Upper lobe of right lung (tissue), 1 donor: ENCODE measurements around the gene PTPRU. TPM values are rescaled to one million over a fixed set of nuclear protein-coding genes. Genes with fewer than 3 reads are reported as not detected.

ENCODE experiments used
- ATAC-seq: fragments of 200-7000 bp; cut with Tn5 transposase; one replicate; pipeline ENCODE4 v1.9.1; 2020; ENCODE audit warnings: mild to moderate bottlenecking, moderate library complexity
- DNase-seq: peaks from one replicate; pipeline ENCODE4 v3.0.0-alpha.2; 2020
- H3K27ac ChIP-seq: fragments of 200-600 bp; one replicate; pipeline ENCODE4 v1.8.0; 2022
- H3K27me3 ChIP-seq: fragments of 200-600 bp; one replicate; pipeline ENCODE4 v1.8.0; 2022; ENCODE audit warnings: mild to moderate bottlenecking
- H3K36me3 ChIP-seq: fragments of 200-600 bp; one replicate; pipeline ENCODE4 v1.8.0; 2022
- H3K4me1 ChIP-seq: fragments of 200-600 bp; one replicate; pipeline ENCODE4 v1.8.0; 2022
- H3K4me3 ChIP-seq: fragments of 200-600 bp; one replicate; pipeline ENCODE4 v1.8.0; 2022; ENCODE audit warnings: mild to moderate bottlenecking
- H3K9me3 ChIP-seq: fragments of 200-600 bp; one replicate; pipeline ENCODE4 v1.8.0; 2022
- intact Hi-C: fragments of 100-400 bp; cut with DNase I; formaldehyde crosslinking; loops from one replicate; pipeline ENCODE4 v1.11.0; 2022
- total RNA-seq: library from RNA; stranded (reverse); fragmentation: NEBNext Ultra II Directional; extraction: Animal tissue kit (Norgen Biotek cat#: 25700); gene quantifications from one replicate; pipeline ENCODE4 v1.2.1, GENCODE V29; 2021
- TF ChIP-seq, protein P1 (sequence below): fragments of 200-600 bp; IDR thresholded peaks from one replicate; pipeline ENCODE4 v1.8.0; 2022; ENCODE audit warnings: antibody characterized with exemption
- donor health status: DM: no; HTN: yes; CAD: no; lungs with severe emphysema.

PTPRU gene
- total RNA-seq, 1 donor from 2014 or later: 45.5 TPM

DNA sequence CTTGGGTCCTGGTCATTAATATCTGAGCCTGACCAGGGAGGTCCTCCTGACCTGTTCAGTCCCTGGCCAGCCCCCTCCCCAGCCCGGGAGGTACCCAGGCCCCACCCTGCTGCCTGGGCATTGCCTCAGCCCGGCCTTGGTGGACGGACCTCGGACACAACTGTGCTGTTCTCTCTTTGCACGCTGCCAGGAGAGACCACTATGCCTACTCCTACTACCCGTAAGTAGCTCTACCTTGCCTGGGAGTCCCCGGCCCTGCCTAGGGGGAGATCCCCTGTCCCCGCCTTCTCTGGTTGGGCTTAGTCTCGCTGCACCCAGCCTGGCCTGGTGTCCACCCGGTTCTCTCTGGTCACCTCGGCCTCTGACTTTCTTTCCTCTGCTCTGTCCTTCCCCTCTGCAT, 53.2 kb downstream of the PTPRU start:
- Histone ChIP-seq H3K36me3 (no peaks in the 10 kb centered on the region), H3K27me3 (no peaks in the 10 kb centered on the region), H3K27ac (no peak overlapping the region), H3K9me3 (no peaks in the 10 kb centered on the region), H3K4me1 (no peaks in the 10 kb centered on the region), H3K4me3 (no peak overlapping the region)
- DNase-seq (no peak), ATAC-seq (no peak)
- TF ChIP-seq, protein P1, sequence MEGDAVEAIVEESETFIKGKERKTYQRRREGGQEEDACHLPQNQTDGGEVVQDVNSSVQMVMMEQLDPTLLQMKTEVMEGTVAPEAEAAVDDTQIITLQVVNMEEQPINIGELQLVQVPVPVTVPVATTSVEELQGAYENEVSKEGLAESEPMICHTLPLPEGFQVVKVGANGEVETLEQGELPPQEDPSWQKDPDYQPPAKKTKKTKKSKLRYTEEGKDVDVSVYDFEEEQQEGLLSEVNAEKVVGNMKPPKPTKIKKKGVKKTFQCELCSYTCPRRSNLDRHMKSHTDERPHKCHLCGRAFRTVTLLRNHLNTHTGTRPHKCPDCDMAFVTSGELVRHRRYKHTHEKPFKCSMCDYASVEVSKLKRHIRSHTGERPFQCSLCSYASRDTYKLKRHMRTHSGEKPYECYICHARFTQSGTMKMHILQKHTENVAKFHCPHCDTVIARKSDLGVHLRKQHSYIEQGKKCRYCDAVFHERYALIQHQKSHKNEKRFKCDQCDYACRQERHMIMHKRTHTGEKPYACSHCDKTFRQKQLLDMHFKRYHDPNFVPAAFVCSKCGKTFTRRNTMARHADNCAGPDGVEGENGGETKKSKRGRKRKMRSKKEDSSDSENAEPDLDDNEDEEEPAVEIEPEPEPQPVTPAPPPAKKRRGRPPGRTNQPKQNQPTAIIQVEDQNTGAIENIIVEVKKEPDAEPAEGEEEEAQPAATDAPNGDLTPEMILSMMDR: no peak
- intact Hi-C loops: no loop called here

DNA sequence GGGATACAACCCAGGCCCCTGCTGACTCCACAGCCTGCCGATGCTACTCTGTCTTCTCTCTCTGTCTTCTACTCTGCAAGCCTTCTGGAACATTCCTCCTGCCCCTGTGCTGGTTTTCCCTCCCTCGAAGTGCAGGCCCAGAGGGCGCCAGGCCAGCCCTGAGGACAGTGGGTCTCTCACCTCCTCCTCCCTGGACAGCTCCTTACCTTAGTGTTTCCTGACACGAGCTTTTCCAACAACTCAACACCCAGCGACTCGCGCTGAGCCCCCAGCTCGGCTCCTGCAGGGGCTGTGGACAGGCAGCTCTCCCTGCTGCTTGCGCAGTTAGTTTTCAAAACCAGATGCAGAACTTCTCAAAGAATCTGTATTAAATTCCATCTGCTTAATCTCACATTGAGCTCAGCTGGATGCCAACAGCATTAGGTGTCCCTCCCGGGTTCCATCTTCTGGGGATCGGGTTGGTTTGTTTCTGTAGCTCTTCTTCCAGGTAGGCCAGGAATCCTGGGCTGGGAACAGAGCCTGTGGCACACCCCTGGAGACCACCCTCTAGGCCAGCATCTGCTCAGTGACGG, 54.2 kb downstream of the PTPRU start:
- TF ChIP-seq, protein P1: no peak
- no peak for DNase-seq
- H3K9me3 ChIP-seq: no peaks in the 10 kb centered on the region
- H3K4me1 ChIP-seq: no peaks in the 10 kb centered on the region
- no peaks in the 10 kb centered on the region for H3K36me3 ChIP-seq
- no peak overlapping the region for H3K27ac ChIP-seq
- H3K4me3 ChIP-seq: no peak overlapping the region
- intact Hi-C loops: no loop called here
- ATAC-seq: no peak
- H3K27me3 ChIP-seq: no peaks in the 10 kb centered on the region

DNA sequence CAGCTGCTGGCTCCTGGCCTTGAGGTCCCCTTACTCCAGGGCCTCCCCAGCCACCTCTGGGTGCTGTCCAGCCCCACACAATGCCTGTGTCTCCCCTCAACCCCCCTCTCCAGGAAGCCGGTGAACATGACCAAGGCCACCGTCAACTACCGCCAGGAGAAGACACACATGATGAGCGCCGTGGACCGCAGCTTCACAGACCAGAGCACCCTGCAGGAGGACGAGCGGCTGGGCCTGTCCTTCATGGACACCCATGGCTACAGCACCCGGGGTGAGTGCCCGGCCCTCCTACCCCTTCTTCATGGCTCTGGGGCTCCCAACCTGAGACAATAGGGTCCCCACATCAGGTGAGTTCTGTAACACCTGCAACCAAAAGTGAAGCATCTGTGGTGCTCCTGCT, 55.4 kb downstream of the PTPRU start:
- TF ChIP-seq, protein P1: no peak
- Histone ChIP-seq H3K27ac (no peak overlapping the region), H3K36me3 (no peaks in the 10 kb centered on the region), H3K9me3 (no peaks in the 10 kb centered on the region), H3K4me3 (no peak overlapping the region), H3K27me3 (no peaks in the 10 kb centered on the region), H3K4me1 (no peaks in the 10 kb centered on the region)
- ATAC-seq (no peak), DNase-seq (no peak)
- intact Hi-C loops: no loop called here

DNA sequence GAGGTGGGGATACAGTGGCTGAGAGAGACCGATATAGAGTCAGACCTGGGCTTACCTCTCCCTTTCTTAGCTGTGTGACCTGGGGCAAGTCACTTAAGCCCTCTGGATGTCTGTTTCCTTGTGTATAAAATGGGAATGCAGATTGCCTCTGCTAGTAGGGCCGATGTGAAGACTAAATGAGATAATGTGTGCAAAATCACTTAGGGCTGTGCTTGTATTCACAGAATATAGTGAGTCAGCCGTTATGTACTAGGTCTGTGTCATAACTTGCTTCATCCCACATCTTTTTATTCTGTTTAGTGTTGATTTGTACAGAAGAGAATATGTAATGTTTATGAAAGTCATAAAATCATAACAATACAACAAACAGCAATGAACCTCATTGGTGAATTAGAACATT, 56.0 kb downstream of the PTPRU start:
- Histone ChIP-seq H3K9me3 (no peaks in the 10 kb centered on the region), H3K4me3 (no peak overlapping the region), H3K27ac (no peak overlapping the region), H3K27me3 (no peaks in the 10 kb centered on the region), H3K36me3 (no peaks in the 10 kb centered on the region), H3K4me1 (no peaks in the 10 kb centered on the region)
- ATAC-seq: no peak
- TF ChIP-seq, protein P1: no peak
- no peak for DNase-seq
- intact Hi-C loops: no loop called here

- no peak overlapping the region for H3K27ac ChIP-seq
- no peaks in the 10 kb centered on the region for H3K27me3 ChIP-seq
- DNase-seq (no peak), ATAC-seq (no peak)
- H3K4me3 ChIP-seq: no peak overlapping the region
- H3K36me3 ChIP-seq: peaks cover 20% of the 10 kb centered on the region
- intact Hi-C loops: no loop called here
- H3K9me3 ChIP-seq: no peaks in the 10 kb centered on the region
- H3K4me1 ChIP-seq: no peaks in the 10 kb centered on the region
- TF ChIP-seq, protein P1: no peak
Measured at GRCh38 chr1:29297450-29297849, 61.1 kb downstream of the PTPRU start.

DNA sequence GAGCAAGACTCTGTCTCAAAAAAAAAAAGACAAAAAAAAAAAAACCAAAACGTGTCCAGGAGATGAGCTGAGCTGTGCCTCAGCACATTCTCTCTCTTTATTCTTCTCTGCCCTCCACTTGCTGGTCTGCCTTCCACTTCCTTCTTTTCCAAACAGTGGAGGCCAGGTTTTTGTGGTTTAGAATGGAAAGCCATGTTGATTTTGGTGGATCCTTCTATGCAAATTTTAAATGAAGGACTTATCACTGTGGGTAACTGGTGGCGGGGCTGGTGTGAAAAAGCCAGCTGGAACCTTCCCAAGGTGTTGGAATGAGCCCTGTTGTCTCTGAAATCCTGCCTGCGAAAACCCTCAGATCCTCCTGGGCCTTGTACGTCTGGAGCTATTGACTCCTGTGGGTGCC, 61.9 kb downstream of the PTPRU start:
- Histone ChIP-seq H3K9me3 (no peaks in the 10 kb centered on the region), H3K27me3 (no peaks in the 10 kb centered on the region), H3K4me1 (no peaks in the 10 kb centered on the region), H3K36me3 (peaks cover 20% of the 10 kb centered on the region), H3K4me3 (no peak overlapping the region), H3K27ac (no peak overlapping the region)
- TF ChIP-seq, protein P1: no peak
- intact Hi-C loops: no loop called here
- no peak for ATAC-seq
- DNase-seq: no peak
